ENCODE measurements around the gene DOCK3. TPM values are rescaled to one million over a fixed set of nuclear protein-coding genes. Genes with fewer than 3 reads are reported as not detected.

The DOCK3 gene
- total RNA-seq, 5 donors from 2014 or later (not counting 1 experiment from before 2014, with no cell fraction given): 2.0 to 3.2 (median 2.6) TPM

DNA sequence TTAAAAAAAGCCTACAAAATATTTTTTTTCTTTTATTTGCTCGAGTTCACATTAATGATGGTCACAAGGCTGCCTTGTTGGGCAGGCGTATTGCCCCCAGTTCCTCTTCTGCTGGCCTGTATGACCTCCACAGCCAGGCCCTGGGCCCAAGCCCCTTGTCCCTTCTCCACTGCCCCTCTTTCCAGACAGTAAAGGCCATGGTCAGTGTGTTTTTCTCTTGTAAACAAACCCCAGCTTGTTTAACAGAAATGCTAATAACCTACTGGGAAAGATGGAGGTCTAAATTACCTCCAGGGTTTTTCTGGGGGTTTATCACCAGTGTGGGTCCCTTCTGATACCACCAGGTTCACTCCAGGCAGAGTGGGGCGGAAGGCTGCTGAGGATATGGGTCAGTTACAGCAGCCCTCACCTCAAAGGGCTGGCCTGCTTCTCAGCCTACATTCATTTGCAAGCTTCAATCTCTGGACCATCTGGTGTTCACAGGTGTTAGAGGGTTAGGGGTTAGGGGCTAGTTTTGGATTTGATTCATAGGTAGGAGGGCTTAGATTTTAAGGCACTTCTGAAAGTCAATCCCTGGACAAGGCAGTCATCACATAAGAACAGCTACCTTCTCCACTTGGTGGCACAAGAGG lies 708.3 kb downstream of the DOCK3 start:
- ChIA-PET POLR2A (interaction anchor here in 1 of 2 donors (0.6 kb wide), 2 partner anchors 591 to 714 kb away, joined by 3 to 11 read pairs; no protein-coding TSS in a partner anchor), CTCF (interaction anchor here in 1 of 2 donors (0.5 kb wide), 2 partner anchors 27 to 1077 kb away, joined by 3 to 4 read pairs; no protein-coding TSS in a partner anchor)
- Mint-ChIP-seq H3K4me1 (peaks cover 40 to 52% (median 50%) of the 10 kb centered on the region in 3 donors), H3K4me3 (peak overlapping the region; percentile 98 to 99 (median 99)), H3K27ac (peak overlapping the region; percentile 48 to 72), H3K27me3 (no peaks in the 10 kb centered on the region), H3K36me3 (peaks cover 11% of the 10 kb centered on the region), H3K9me3 (no peaks in the 10 kb centered on the region)
- no peak for ATAC-seq (replicated peaks in 1 of 4)
- H3K27ac ChIP-seq (ENCODE audit: low read length): peak overlapping the region; percentile 88
- H3K9me3 ChIP-seq: no peaks in the 10 kb centered on the region
- H3K36me3 ChIP-seq (ENCODE audit: control insufficient read depth in 2 of 2, extremely low read depth in 1 of 2, insufficient read depth in 1 of 2, low read length in 1 of 2): peaks cover 4 to 6% of the 10 kb centered on the region in 2 donors
- H3K27me3 ChIP-seq (replicated peaks in 1 of 2; ENCODE audit: control insufficient read depth in 2 of 2, extremely low read depth in 1 of 2, insufficient read depth in 2 of 2, low read length in 1 of 2): no peaks in the 10 kb centered on the region
- WGBS (ENCODE audit: insufficient coverage): 93% methylated on average over 2 of the region's 3 CpGs
- no peak overlapping the region for H3K4me3 ChIP-seq (ENCODE audit: control insufficient read depth in 1 of 2, extremely low read depth in 1 of 2, low read length in 1 of 2)
- DNase-seq: no peak
- peaks cover 30 to 47% of the 10 kb centered on the region in 2 experiments for H3K4me1 ChIP-seq (ENCODE audit: control insufficient read depth in 1 of 2, extremely low read depth in 1 of 2, insufficient read depth in 2 of 2, low read length in 2 of 2)

DNA sequence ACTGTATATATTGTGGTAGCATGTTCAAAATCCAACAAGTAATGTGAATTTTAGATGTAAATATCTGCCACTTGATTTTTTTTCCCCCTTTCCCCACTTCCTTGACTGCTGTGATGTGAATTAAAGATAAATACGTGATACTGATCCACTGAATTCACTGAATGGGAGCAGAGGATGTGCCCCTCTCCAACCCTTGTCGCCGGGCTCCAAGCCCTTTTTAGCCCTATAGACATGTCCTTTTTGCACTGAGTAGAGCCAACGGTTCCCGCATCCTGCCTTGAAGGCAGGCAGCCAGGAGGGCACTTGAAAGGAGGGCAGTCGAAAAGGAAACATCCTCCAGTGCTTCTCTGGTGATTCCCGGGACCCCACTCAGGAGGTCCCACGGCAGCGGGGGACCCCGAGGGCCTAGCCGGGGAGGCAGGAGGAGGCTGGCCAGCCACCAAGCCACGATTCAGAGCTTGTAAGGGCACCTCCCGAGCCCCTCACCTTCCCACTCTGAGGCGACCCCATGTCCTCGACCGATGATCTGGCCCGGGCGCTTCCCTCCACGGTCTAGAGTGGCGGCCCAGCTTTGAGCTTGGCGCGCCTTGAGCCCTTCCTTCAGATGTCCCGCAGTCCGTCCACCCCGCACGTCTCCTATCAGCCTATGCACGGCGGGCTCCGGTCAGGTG lies 709.5 kb downstream of the DOCK3 start:
- under 1% methylated on average over 29 of the region's 29 CpGs for WGBS (ENCODE audit: insufficient coverage)
- Histone ChIP-seq H3K27me3 (replicated peaks in 1 of 2; ENCODE audit: control insufficient read depth in 2 of 2, extremely low read depth in 1 of 2, insufficient read depth in 2 of 2, low read length in 1 of 2) (no peaks in the 10 kb centered on the region), H3K36me3 (ENCODE audit: control insufficient read depth in 2 of 2, extremely low read depth in 1 of 2, insufficient read depth in 1 of 2, low read length in 1 of 2) (peaks cover 4 to 16% of the 10 kb centered on the region in 2 donors), H3K9me3 (no peaks in the 10 kb centered on the region), H3K27ac (ENCODE audit: low read length) (peak overlapping the region; percentile 88), H3K4me1 (ENCODE audit: control insufficient read depth in 1 of 2, extremely low read depth in 1 of 2, insufficient read depth in 2 of 2, low read length in 2 of 2) (peaks cover 20 to 46% of the 10 kb centered on the region in 2 experiments), H3K4me3 (ENCODE audit: control insufficient read depth in 1 of 2, extremely low read depth in 1 of 2, low read length in 1 of 2) (peak overlapping the region; percentile 93 to 96)
- Mint-ChIP-seq H3K36me3 (peaks cover 11% of the 10 kb centered on the region), H3K27me3 (no peaks in the 10 kb centered on the region), H3K9me3 (no peaks in the 10 kb centered on the region), H3K4me1 (peaks cover 43 to 52% (median 49%) of the 10 kb centered on the region in 3 donors), H3K27ac (peak overlapping the region; percentile 99), H3K4me3 (peak overlapping the region; percentile 98 to 99 (median 99))
- DNase-seq (peak in 6 of 35 experiments; percentile 15 to 38 (median 22)), ATAC-seq (replicated peaks in 1 of 4) (peak in 3 of 4 experiments; percentile 4 to 13 (median 10))
- POLR2A ChIA-PET: no interaction called here
- CTCF ChIA-PET: interaction anchor here in 1 of 2 donors (1.2 to 2.7 kb wide), 5 partner anchors 115 to 768 kb away, joined by 3 to 17 read pairs (median 5); partner anchors contain the start of genes DCAF1 and MAPKAPK3

DNA sequence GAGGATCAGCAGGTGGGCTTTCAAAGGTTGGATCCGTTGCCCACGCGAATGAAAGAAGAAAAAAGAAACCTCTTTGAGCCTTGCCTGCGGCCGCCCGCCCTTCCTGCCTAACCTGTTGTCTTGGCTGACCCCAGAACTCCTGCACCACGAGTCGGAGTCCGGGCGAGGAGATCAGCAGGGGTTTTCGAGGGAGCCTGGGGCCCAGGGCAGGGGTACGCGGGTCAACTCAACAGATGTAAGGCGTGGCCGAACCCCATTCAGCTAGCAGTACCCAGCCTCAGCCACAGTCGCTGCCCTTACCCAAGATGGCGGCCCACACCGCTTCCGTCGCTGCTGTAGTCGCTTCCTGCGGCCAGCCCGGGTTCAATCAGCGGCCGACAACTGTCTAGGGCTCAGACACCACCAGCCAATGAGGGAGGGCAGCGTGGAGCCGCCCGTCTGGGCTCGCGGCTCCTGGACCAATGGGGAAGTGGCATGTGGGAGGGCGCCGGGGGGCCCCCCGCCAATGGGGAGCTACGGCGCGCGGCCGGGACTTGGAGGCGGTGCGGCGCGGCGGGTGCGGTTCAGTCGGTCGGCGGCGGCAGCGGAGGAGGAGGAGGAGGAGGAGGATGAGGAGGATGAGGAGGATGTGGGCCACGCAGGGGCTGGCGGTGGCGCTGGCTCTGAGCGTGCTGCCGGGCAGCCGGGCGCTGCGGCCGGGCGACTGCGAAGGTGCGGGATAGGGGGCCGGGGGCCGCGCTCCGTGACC lies 710.2 kb downstream of the DOCK3 start, which contains the start of gene MANF:
Gene MANF, plus strand, starts transcription at position 566 of the 748 bp plus-strand sequence. Its CDS starts 52 bp downstream, at position 618.
- Mint-ChIP-seq H3K27ac (peak within 1 kb of the TSS; percentile 99), H3K4me1 (peaks cover 47 to 56% (median 49%) of the 10 kb centered on the region in 3 donors)
- WGBS (ENCODE audit: insufficient coverage): under 1% methylated on average over 52 of the region's 65 CpGs

DNA sequence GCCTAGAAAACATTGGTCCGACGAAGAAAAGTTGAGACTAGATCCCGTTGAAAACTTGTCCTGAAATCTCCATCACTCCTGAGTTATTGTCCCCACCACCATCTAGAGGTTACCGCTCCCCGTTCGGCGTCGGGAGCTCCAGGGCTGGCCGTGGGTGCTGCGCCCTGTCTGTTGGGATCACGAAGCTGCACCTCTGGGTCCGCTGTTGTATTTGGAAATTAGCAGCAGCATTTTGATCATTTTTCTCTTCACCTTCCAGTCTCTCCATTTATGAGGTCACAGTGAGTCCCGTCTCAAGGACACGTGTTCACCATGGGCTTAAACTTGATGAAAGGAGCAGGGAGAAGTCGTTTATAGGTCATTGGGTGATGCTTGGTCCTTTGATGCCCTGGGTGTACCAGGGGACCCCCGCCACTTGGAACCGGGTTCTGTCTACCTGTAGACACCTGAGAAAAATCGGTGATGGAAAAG lies 710.9 kb downstream of the DOCK3 start:
- Mint-ChIP-seq H3K4me3 (peak overlapping the region; percentile 98 to 99 (median 99)), H3K9me3 (no peaks in the 10 kb centered on the region), H3K36me3 (peaks cover 11% of the 10 kb centered on the region), H3K27me3 (no peaks in the 10 kb centered on the region), H3K4me1 (peaks cover 52 to 63% (median 53%) of the 10 kb centered on the region in 3 donors), H3K27ac (peak overlapping the region; percentile 94)
- ChIA-PET CTCF (interaction anchor here (0.6 to 2.7 kb wide), 12 partner anchors 35 to 1182 kb away, joined by 3 to 17 read pairs (median 4); partner anchors contain the start of genes CISH (in 1 of the 2), DCAF1 (in 1 of the 2) and MAPKAPK3 (in 1 of the 2)), POLR2A (interaction anchor here (0.5 to 1.2 kb wide), 6 partner anchors 10 to 1636 kb away, joined by 3 to 4 read pairs (median 4); partner anchors contain the start of gene DCAF1 (in 1 of the 2))
- Histone ChIP-seq H3K27me3 (replicated peaks in 1 of 2; ENCODE audit: control insufficient read depth in 2 of 2, extremely low read depth in 1 of 2, insufficient read depth in 2 of 2, low read length in 1 of 2) (no peaks in the 10 kb centered on the region), H3K4me3 (ENCODE audit: control insufficient read depth in 1 of 2, extremely low read depth in 1 of 2, low read length in 1 of 2) (peak overlapping the region; percentile 76 to 96), H3K9me3 (no peaks in the 10 kb centered on the region), H3K36me3 (ENCODE audit: control insufficient read depth in 2 of 2, extremely low read depth in 1 of 2, insufficient read depth in 1 of 2, low read length in 1 of 2) (peaks cover 4 to 25% of the 10 kb centered on the region in 2 donors), H3K27ac (ENCODE audit: low read length) (peak overlapping the region; percentile 69), H3K4me1 (ENCODE audit: control insufficient read depth in 1 of 2, extremely low read depth in 1 of 2, insufficient read depth in 2 of 2, low read length in 2 of 2) (peaks cover 25 to 53% of the 10 kb centered on the region in 2 experiments)
- DNase-seq (peak in 2 of 35 experiments; percentile 10 to 18), ATAC-seq (replicated peaks in 1 of 4) (no peak)
- WGBS (ENCODE audit: insufficient coverage): 1% methylated on average over 14 of the region's 18 CpGs

More for the DNA sequence above, 710.2 kb downstream of the DOCK3 start, which contains the start of gene MANF:
- Mint-ChIP-seq H3K4me3 (peak within 1 kb of the TSS; percentile 98 to 99 (median 99)), H3K27me3 (no peaks in the 10 kb centered on the region), H3K9me3 (no peaks in the 10 kb centered on the region), H3K36me3 (peaks cover 11% of the 10 kb centered on the region)
- Histone ChIP-seq H3K36me3 (ENCODE audit: control insufficient read depth in 2 of 2, extremely low read depth in 1 of 2, insufficient read depth in 1 of 2, low read length in 1 of 2) (peaks cover 4 to 23% of the 10 kb centered on the region in 2 donors), H3K4me3 (ENCODE audit: control insufficient read depth in 1 of 2, extremely low read depth in 1 of 2, low read length in 1 of 2) (peak within 1 kb of the TSS; percentile 93 to 96), H3K9me3 (no peaks in the 10 kb centered on the region), H3K27me3 (replicated peaks in 1 of 2; ENCODE audit: control insufficient read depth in 2 of 2, extremely low read depth in 1 of 2, insufficient read depth in 2 of 2, low read length in 1 of 2) (no peaks in the 10 kb centered on the region), H3K27ac (ENCODE audit: low read length) (peak within 1 kb of the TSS; percentile 88), H3K4me1 (ENCODE audit: control insufficient read depth in 1 of 2, extremely low read depth in 1 of 2, insufficient read depth in 2 of 2, low read length in 2 of 2) (peaks cover 20 to 46% of the 10 kb centered on the region in 2 experiments)
- CTCF ChIA-PET: interaction anchor here (0.6 to 2.7 kb wide), 12 partner anchors 36 to 1138 kb away, joined by 3 to 17 read pairs (median 3); partner anchors contain the start of genes CISH (in 1 of the 2), DCAF1 (in 1 of the 2) and MAPKAPK3 (in 1 of the 2)
- DNase-seq (peak; percentile 90 to 99 (median 97)), ATAC-seq (replicated peaks in 1 of 4) (peak; percentile 95 to 97 (median 96))
- POLR2A ChIA-PET: interaction anchor here (0.5 to 1.2 kb wide), 6 partner anchors 11 to 1636 kb away, joined by 3 to 4 read pairs (median 4); partner anchors contain the start of gene DCAF1 (in 1 of the 2)

DNA sequence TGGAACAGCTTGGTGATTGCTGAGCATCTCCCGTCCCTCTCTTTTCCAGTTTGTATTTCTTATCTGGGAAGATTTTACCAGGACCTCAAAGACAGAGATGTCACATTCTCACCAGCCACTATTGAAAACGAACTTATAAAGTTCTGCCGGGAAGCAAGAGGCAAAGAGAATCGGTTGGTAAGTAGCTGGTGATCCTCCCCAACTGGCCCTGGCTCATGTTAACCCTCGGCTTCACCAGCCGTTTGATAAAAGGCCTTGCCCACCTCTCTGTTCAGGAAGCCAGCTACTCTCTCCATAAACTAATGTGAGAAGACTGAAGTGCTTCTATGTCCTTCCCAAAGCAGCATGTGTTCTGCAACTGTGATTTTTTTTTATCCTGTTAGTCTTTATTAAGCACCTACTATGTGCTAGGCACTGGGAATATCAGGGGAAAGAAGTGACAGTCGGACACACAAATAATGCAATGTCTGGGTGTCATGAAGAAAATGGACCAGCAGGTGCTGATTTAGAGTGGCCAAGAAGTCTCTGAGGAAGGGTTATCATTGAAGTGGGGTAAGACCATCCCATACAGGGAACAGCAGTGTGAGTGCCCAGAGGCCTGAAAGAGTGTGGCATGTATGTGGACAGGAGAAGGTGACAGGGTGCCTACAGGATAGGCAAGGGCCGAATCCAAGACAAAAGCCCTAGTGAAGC lies 711.6 kb downstream of the DOCK3 start:
- CTCF ChIA-PET: interaction anchor here in 1 of 2 donors (0.6 to 2.7 kb wide), 6 partner anchors 154 to 1181 kb away, joined by 3 to 17 read pairs (median 4); partner anchors contain the start of genes CISH and MAPKAPK3
- Mint-ChIP-seq H3K27ac (peak overlapping the region; percentile 94), H3K9me3 (no peaks in the 10 kb centered on the region), H3K4me3 (peak overlapping the region; percentile 98 to 99 (median 99)), H3K27me3 (no peaks in the 10 kb centered on the region), H3K36me3 (peaks cover 11% of the 10 kb centered on the region), H3K4me1 (peaks cover 54 to 67% (median 55%) of the 10 kb centered on the region in 3 donors)
- ATAC-seq (replicated peaks in 1 of 4) (no peak), DNase-seq (no peak)
- no peaks in the 10 kb centered on the region for H3K9me3 ChIP-seq
- H3K4me1 ChIP-seq (ENCODE audit: control insufficient read depth in 1 of 2, extremely low read depth in 1 of 2, insufficient read depth in 2 of 2, low read length in 2 of 2): peaks cover 26 to 56% of the 10 kb centered on the region in 2 experiments
- peak overlapping the region; percentile 76 to 96 for H3K4me3 ChIP-seq (ENCODE audit: control insufficient read depth in 1 of 2, extremely low read depth in 1 of 2, low read length in 1 of 2)
- POLR2A ChIA-PET: no interaction called here
- no peaks in the 10 kb centered on the region for H3K27me3 ChIP-seq (replicated peaks in 1 of 2; ENCODE audit: control insufficient read depth in 2 of 2, extremely low read depth in 1 of 2, insufficient read depth in 2 of 2, low read length in 1 of 2)
- 60% methylated on average over 1 of the region's 8 CpGs for WGBS (ENCODE audit: insufficient coverage)
- peaks cover 4 to 25% of the 10 kb centered on the region in 2 donors for H3K36me3 ChIP-seq (ENCODE audit: control insufficient read depth in 2 of 2, extremely low read depth in 1 of 2, insufficient read depth in 1 of 2, low read length in 1 of 2)
- peak overlapping the region; percentile 69 for H3K27ac ChIP-seq (ENCODE audit: low read length)
